ENCODE results near the gene C2orf76. TPM values are rescaled to one million over a fixed set of nuclear protein-coding genes. Genes with fewer than 3 reads are reported as not detected.

The C2orf76 gene
- total RNA-seq, 2 experiments from 2014 or later, result 10.5 to 11.5 TPM

DNA sequence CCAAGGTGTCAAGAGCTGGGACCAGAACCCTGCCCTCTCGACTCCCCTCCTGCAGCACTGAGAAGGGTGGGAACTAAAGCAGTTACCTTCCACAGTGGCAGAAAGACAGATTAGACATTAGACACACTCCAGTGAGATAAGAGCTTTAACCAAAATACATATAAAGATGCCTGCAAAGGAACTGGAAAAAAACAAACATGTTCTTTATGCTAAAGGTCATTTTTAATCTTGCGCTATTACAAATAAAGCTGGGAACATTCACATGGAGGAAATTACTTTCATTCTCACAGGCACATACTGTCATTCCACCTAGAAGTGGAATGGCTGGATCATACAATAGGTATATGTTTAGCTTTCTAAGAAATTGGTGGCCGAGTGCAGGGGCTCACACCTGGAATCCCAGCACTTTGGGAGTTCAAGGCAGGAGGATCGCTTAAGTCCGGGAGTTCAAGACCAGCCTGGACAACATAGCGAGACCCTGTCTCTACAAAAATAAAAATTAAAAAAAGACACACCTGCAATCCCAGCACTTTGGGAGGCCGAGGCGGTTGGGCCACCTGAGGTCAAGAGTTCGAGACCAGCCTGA, 41.9 kb downstream of the C2orf76 start:
- ChIA-PET POLR2A (no interaction called here), CTCF (no interaction called here)
- no peak overlapping the region for H3K4me3 Mint-ChIP-seq
- no peak overlapping the region for H3K27ac Mint-ChIP-seq
- no peak for DNase-seq
- no peaks in the 10 kb centered on the region for H3K4me1 Mint-ChIP-seq (ENCODE audit: low read depth)
- H3K9me3 Mint-ChIP-seq, result no peaks in the 10 kb centered on the region
- no peaks in the 10 kb centered on the region for H3K27me3 Mint-ChIP-seq
- intact Hi-C loops (cut with micrococcal nuclease), result no loop called here
- H3K36me3 Mint-ChIP-seq, result peaks cover 2% of the 10 kb centered on the region

DNA sequence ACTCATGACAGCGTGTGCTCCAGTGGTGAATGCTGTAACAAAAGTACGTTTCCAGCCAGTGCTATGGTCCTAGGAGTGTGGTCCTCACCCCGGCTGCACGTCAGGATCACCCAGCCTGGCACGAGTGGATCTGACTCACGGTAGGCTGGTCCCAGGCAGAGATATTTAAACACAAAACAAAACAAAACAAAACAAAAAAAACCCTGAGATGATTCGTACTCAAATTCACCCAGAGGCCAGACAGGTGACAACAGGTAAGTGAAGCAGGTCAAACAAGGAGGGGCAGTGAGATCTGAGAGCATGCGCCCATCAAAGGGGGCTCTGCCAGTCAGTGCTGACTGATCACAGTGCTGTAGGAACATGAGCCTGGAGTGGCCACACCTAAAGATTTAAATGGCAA, 43.2 kb downstream of the C2orf76 start:
- Mint-ChIP-seq H3K4me1 (ENCODE audit: low read depth) (no peaks in the 10 kb centered on the region), H3K27ac (no peak overlapping the region), H3K27me3 (no peaks in the 10 kb centered on the region), H3K4me3 (no peak overlapping the region), H3K9me3 (no peaks in the 10 kb centered on the region), H3K36me3 (peaks cover 2% of the 10 kb centered on the region)
- POLR2A ChIA-PET, result no interaction called here
- no peak for DNase-seq
- intact Hi-C loops (cut with micrococcal nuclease), result no loop called here
- CTCF ChIA-PET, result no interaction called here

DNA sequence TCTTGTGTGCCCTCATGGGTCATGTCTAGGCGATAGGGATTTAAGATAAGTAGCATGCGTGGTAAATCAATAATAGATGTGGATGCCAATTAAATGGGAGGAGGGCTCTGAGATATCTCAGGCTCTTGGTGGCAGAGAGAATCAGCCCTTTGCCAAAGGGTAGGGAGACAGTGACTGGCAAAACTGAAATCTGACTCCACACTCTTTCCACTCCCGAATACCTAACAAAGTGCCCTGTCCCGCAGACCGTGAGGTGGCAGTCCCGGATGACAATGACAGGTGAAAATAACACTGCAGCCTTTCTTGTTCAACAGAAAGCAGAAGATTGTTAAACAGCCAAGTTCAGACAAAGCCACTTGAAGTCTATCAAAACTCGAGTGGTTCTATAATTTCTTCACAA, 47.0 kb downstream of the C2orf76 start:
- POLR2A ChIA-PET, result no interaction called here
- CTCF ChIA-PET, result no interaction called here
- H3K36me3 Mint-ChIP-seq, result peaks cover 2% of the 10 kb centered on the region
- H3K27ac Mint-ChIP-seq, result no peak overlapping the region
- intact Hi-C loops (cut with micrococcal nuclease), result no loop called here
- H3K27me3 Mint-ChIP-seq, result no peaks in the 10 kb centered on the region
- H3K4me1 Mint-ChIP-seq (ENCODE audit: low read depth), result no peaks in the 10 kb centered on the region
- no peak overlapping the region for H3K4me3 Mint-ChIP-seq
- no peak for DNase-seq
- no peaks in the 10 kb centered on the region for H3K9me3 Mint-ChIP-seq

DNA sequence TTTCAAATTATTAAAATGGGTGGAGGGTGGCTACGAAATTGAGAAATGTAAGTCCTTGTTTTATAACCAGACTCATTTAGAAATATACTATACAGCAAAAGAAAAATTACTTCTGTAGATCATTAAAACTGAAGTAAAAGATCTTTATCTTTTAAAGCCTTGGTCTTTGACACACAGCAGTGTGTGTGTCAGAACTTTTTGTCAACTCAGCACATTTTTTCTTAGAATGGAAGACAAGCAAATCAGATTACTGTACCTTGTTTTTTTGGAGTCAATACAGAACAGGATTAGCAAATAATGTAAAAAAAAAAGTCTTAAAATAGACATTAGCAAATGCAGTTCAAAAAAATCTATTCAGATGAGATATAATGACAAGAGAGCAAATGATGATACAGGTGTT, 49.1 kb downstream of the C2orf76 start:
- Mint-ChIP-seq H3K4me1 (ENCODE audit: low read depth) (no peaks in the 10 kb centered on the region), H3K36me3 (no peaks in the 10 kb centered on the region), H3K9me3 (no peaks in the 10 kb centered on the region), H3K27ac (no peak overlapping the region), H3K27me3 (no peaks in the 10 kb centered on the region), H3K4me3 (no peak overlapping the region)
- ChIA-PET CTCF (no interaction called here), POLR2A (no interaction called here)
- intact Hi-C loops (cut with micrococcal nuclease), result no loop called here
- DNase-seq, result no peak

- Mint-ChIP-seq H3K27me3 (no peaks in the 10 kb centered on the region), H3K36me3 (no peaks in the 10 kb centered on the region), H3K9me3 (no peaks in the 10 kb centered on the region), H3K27ac (no peak overlapping the region), H3K4me1 (ENCODE audit: low read depth) (no peaks in the 10 kb centered on the region), H3K4me3 (no peak overlapping the region)
- DNase-seq, result no peak
- CTCF ChIA-PET, result no interaction called here
- intact Hi-C loops (cut with micrococcal nuclease), result no loop called here
- POLR2A ChIA-PET, result no interaction called here
These were observed 50.6 kb downstream of the C2orf76 start for GRCh38 chr2:119316066-119316465.

GRCh38 chr2:119315241-119315925, 51.3 kb downstream of the C2orf76 start:
- no peak for DNase-seq
- intact Hi-C loops (cut with micrococcal nuclease), result no loop called here
- POLR2A ChIA-PET, result no interaction called here
- H3K4me1 Mint-ChIP-seq (ENCODE audit: low read depth), result no peaks in the 10 kb centered on the region
- no peaks in the 10 kb centered on the region for H3K27me3 Mint-ChIP-seq
- no peak overlapping the region for H3K4me3 Mint-ChIP-seq
- H3K9me3 Mint-ChIP-seq, result no peaks in the 10 kb centered on the region
- H3K27ac Mint-ChIP-seq, result no peak overlapping the region
- CTCF ChIA-PET, result no interaction called here
- no peaks in the 10 kb centered on the region for H3K36me3 Mint-ChIP-seq

GRCh38 chr2:119311831-119312230, 54.8 kb downstream of the C2orf76 start:
- no peak for DNase-seq
- ChIA-PET POLR2A (no interaction called here), CTCF (no interaction called here)
- Mint-ChIP-seq H3K36me3 (no peaks in the 10 kb centered on the region), H3K4me1 (ENCODE audit: low read depth) (no peaks in the 10 kb centered on the region), H3K27ac (no peak overlapping the region), H3K27me3 (no peaks in the 10 kb centered on the region), H3K4me3 (no peak overlapping the region), H3K9me3 (no peaks in the 10 kb centered on the region)
- intact Hi-C loops (cut with micrococcal nuclease), result no loop called here

- Mint-ChIP-seq H3K4me3 (no peak overlapping the region), H3K27ac (no peak overlapping the region), H3K4me1 (ENCODE audit: low read depth) (no peaks in the 10 kb centered on the region), H3K27me3 (no peaks in the 10 kb centered on the region), H3K9me3 (no peaks in the 10 kb centered on the region), H3K36me3 (no peaks in the 10 kb centered on the region)
- CTCF ChIA-PET, result no interaction called here
- intact Hi-C loops (cut with micrococcal nuclease), result no loop called here
- POLR2A ChIA-PET, result no interaction called here
- DNase-seq, result no peak
These were observed 55.3 kb downstream of the C2orf76 start for GRCh38 chr2:119311371-119311770.

- POLR2A ChIA-PET, result no interaction called here
- DNase-seq, result no peak
- H3K27me3 Mint-ChIP-seq, result no peaks in the 10 kb centered on the region
These were observed 57.8 kb downstream of the C2orf76 start for GRCh38 chr2:119308793-119309330.

GRCh38 chr2:119307419-119308140, 59.1 kb downstream of the C2orf76 start:
- no peaks in the 10 kb centered on the region for H3K27me3 Mint-ChIP-seq
- no peaks in the 10 kb centered on the region for H3K36me3 Mint-ChIP-seq
- H3K4me3 Mint-ChIP-seq, result no peak overlapping the region
- no peak for DNase-seq
- intact Hi-C loops (cut with micrococcal nuclease), result no loop called here
- no peak overlapping the region for H3K27ac Mint-ChIP-seq
- no peaks in the 10 kb centered on the region for H3K9me3 Mint-ChIP-seq
- H3K4me1 Mint-ChIP-seq (ENCODE audit: low read depth), result no peaks in the 10 kb centered on the region
- POLR2A ChIA-PET, result no interaction called here
- CTCF ChIA-PET, result no interaction called here

More at GRCh38 chr2:119308793-119309330, 57.8 kb downstream of the C2orf76 start:
- H3K27ac Mint-ChIP-seq, result no peak overlapping the region
- no peaks in the 10 kb centered on the region for H3K9me3 Mint-ChIP-seq
- H3K36me3 Mint-ChIP-seq, result no peaks in the 10 kb centered on the region
- intact Hi-C loops (cut with micrococcal nuclease), result no loop called here
- no peak overlapping the region for H3K4me3 Mint-ChIP-seq
- CTCF ChIA-PET, result interaction anchor here (1.9 kb wide), 1 partner anchor 17 kb away, joined by 5 read pairs; no protein-coding TSS in a partner anchor
- H3K4me1 Mint-ChIP-seq (ENCODE audit: low read depth), result no peaks in the 10 kb centered on the region

DNA sequence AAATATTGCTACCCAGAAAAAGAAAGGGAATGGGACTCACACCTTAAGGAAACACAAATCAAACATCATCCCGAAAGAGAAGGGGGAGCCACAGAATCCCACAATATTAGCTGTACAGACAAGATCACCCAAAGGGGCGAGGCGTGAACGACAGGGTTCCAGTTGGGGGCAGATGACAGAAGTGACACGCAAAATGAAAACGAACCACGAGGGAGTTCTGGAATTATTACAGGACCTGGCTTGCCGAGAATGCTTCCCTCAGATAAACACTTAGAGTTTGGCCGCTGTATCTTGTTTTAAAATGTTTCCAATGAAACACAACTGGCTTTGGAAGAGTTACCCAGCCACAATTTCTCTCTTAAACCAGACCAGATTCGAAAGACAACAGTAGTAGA, 60.4 kb downstream of the C2orf76 start:
- Mint-ChIP-seq H3K4me3 (no peak overlapping the region), H3K27ac (no peak overlapping the region), H3K36me3 (no peaks in the 10 kb centered on the region), H3K9me3 (no peaks in the 10 kb centered on the region), H3K4me1 (ENCODE audit: low read depth) (no peaks in the 10 kb centered on the region), H3K27me3 (no peaks in the 10 kb centered on the region)
- no peak for DNase-seq
- ChIA-PET POLR2A (no interaction called here), CTCF (no interaction called here)
- intact Hi-C loops (cut with micrococcal nuclease), result no loop called here

GRCh38 chr2:119305497-119306195, 61.0 kb downstream of the C2orf76 start:
- no peak overlapping the region for H3K27ac Mint-ChIP-seq
- intact Hi-C loops (cut with micrococcal nuclease), result no loop called here
- no peak for DNase-seq
- no peaks in the 10 kb centered on the region for H3K9me3 Mint-ChIP-seq
- POLR2A ChIA-PET, result no interaction called here
- CTCF ChIA-PET, result no interaction called here
- no peaks in the 10 kb centered on the region for H3K4me1 Mint-ChIP-seq (ENCODE audit: low read depth)
- no peaks in the 10 kb centered on the region for H3K27me3 Mint-ChIP-seq
- H3K36me3 Mint-ChIP-seq, result peaks cover 2% of the 10 kb centered on the region
- no peak overlapping the region for H3K4me3 Mint-ChIP-seq
